Stomach (tissue), 4 donors: Measurements from ENCODE around the gene CCDC93.

Experiments used
- POLR2A ChIP-seq, 4 donors: fragments of 450-650 bp; IDR thresholded peaks; one replicate each; pipeline ENCODE4 v1.6.1; 2016; ENCODE audit warnings: antibody characterized with exemption in 4 of 4, control low read depth in 2 of 4, mild to moderate bottlenecking in 1 of 4, moderate library complexity in 1 of 4
- POLR2AphosphoS5 ChIP-seq, 3 donors: sonication (generic); formaldehyde crosslinking; IDR thresholded peaks; one replicate each; pipeline ENCODE4 v1.6.1; 2016; ENCODE audit warnings: antibody characterized with exemption in 3 of 3
- TF ChIP-seq, protein P1 (sequence below), 7 experiments: fragments of 450-650 bp in 4 of 7; fragments of 200-600 bp in 3 of 7; sonication (generic) in 3 of 7; IDR thresholded peaks; one replicate each; pipeline ENCODE4 v1.5.1; 2016 to 2019; ENCODE audit warnings: antibody characterized with exemption in 7 of 7, control low read depth in 2 of 7, mild to moderate bottlenecking in 1 of 7

DNA sequence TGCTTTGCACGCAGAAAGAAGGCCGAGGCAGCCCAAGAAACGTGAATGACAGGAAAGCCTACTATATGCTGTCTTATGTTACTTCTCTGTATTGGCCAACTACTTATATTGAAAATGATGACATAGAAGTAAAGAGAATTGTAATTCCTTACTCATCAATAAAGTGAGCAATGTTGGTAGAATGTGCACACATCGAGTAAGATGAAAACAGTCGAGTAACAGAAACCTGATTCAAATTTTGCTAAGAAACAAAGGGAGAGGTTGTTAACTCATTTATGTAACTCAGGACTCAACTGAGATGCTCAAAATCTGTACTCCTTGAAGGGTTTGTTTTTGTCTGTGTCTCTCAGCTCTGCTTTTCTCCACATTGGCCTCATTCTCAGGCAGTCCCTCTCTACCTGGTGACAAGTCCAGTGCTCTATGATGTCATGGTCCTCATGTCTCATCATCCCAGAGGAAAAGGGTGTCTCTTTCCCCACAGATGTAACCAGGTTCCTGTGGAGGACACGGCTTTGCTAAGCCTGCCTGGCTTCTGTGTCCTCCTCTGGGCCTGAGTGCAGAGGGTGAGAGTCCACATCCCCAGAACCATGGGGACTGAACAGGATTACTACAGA lies 30.3 kb upstream of the CCDC93 start:
- TF ChIP-seq, protein P1, sequence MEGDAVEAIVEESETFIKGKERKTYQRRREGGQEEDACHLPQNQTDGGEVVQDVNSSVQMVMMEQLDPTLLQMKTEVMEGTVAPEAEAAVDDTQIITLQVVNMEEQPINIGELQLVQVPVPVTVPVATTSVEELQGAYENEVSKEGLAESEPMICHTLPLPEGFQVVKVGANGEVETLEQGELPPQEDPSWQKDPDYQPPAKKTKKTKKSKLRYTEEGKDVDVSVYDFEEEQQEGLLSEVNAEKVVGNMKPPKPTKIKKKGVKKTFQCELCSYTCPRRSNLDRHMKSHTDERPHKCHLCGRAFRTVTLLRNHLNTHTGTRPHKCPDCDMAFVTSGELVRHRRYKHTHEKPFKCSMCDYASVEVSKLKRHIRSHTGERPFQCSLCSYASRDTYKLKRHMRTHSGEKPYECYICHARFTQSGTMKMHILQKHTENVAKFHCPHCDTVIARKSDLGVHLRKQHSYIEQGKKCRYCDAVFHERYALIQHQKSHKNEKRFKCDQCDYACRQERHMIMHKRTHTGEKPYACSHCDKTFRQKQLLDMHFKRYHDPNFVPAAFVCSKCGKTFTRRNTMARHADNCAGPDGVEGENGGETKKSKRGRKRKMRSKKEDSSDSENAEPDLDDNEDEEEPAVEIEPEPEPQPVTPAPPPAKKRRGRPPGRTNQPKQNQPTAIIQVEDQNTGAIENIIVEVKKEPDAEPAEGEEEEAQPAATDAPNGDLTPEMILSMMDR (IDR thresholded peaks at IDR 0.05): no peak
- TF ChIP-seq POLR2A (IDR thresholded peaks at IDR 0.05) (no peak), POLR2AphosphoS5 (IDR thresholded peaks at IDR 0.05) (no peak)
